GM21360 (cell line): Measurements from ENCODE around the gene PSMC4.

Experiments used
- ATAC-seq: cut with Tn5 transposase; IDR thresholded peaks from one replicate; pipeline ENCODE4 v1.9.1; 2021; ENCODE audit warnings: mild to moderate bottlenecking, moderate library complexity; ENCODE audit not compliant: unreplicated experiment

PSMC4 gene

GRCh38 chr19:39970675-39971379 is at the start of gene PSMC4:
TSS of gene PSMC4 (plus strand) at chr19:39971165. CDS start at chr19:39971203, 38 bp downstream.
- ATAC-seq = peak; percentile 92

GRCh38 chr19:39923862-39924261 is 47.1 kb upstream of the PSMC4 start:
- ATAC-seq = no peak

- no peak for ATAC-seq
Observed at GRCh38 chr19:39924389-39924788, 46.6 kb upstream of the PSMC4 start.

DNA sequence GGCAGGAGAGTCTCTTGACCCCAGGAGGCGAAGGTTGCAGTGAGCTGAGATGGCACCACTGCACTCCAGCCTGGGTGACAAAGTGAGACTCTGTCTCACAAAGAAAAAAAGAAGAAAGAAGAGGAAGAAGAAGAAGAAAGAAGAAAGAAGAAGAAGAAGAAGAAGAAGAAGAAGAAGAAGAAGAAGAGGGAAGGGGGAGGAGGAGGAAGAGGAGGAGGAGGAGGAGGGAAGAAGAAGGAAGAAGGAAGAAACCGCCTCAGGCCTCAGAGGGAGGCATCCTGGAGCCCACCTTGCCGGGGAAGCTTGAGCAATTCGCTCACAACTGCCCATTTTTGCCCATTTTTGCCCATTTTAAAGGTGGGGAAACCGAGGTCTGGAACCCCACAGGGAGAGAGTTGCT is 46.0 kb upstream of the PSMC4 start:
- no peak for ATAC-seq

DNA sequence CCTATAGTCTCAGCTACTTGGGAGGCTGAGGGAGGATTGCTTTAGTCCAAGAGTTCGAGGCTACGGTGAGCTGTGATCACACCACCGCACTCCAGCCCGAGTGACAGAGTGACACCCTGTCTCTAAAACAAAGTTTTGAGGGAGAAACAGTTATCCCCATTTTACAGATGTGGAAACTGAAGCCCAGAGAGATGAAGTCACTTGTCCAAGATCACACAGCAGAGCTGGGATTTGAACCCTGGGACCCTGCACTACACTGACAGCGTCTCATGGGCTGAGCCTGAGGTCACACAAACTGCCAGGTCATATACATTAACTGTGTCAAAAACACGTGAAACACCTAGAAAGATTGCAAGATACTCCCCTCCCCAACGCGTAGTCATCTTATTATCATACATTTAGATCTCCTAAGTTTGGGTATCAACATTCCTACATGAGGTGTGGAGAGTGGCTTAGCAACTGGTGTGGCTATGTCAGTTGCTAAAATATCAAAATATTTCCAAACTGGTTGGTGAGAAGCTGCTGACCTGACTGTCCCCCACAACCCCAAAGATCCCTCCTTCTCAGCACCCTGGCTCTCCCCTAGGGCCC is 44.7 kb upstream of the PSMC4 start:
- ATAC-seq = no peak

DNA sequence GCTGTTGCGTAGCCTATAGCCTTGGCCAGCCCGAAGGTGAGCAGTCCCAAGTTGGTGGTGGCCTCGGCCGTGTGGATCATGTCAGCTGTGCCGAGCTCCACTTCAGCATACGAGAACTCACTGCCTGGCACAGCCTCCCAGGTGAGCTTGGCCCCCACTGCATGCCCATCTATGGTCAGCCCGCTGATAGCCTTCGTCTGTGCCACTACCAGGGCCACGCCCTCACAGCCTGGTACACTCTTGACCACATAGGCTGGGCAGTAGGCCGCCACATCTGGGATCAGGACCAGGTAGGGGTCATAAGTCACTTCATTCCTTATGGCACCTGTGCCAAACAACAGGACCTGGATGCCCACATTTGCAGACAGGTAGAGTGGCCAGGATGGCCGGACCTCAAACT is 43.9 kb upstream of the PSMC4 start:
- no peak for ATAC-seq

DNA sequence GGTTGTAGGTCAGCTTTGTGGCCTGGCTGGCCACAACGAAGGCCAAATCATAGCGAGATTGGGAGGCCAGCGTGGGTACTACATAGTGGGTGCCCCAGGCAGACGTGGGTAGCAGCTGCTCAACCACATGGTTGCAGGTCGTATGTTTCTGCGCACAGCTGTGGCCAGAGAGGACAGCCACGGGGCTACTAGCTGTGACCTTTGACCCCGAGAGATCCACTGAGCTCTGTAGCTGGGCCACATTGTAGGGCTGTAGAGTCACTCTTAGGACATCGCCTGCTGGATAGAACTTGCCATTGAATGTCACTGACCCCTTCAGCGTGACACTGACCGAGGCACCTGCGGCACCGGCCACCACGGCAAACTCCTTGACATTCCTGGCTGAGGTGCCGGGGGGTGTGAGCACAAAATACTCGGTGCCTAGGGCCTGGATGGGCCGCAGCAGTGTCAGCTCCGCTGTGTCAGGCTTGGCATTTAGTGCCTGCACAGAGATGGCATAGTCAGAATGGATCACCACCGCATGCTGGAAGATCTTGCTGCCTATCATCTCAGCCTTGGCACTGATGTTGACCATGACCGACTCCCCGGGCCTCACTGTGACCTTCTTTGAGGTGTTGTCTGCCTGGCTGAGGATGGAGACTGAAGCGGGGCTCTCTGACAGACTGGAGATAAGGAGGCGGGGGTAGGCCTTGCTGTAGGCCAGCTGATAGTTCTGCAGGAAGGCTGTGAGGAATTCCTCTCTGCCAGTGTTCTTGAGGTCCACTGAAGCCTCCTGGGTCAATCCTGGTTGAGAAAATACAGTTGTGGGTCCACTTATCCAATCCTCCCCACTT is 43.2 kb upstream of the PSMC4 start:
- ATAC-seq = no peak

- no peak for ATAC-seq
Observed at GRCh38 chr19:39928357-39928725, 42.6 kb upstream of the PSMC4 start.

DNA sequence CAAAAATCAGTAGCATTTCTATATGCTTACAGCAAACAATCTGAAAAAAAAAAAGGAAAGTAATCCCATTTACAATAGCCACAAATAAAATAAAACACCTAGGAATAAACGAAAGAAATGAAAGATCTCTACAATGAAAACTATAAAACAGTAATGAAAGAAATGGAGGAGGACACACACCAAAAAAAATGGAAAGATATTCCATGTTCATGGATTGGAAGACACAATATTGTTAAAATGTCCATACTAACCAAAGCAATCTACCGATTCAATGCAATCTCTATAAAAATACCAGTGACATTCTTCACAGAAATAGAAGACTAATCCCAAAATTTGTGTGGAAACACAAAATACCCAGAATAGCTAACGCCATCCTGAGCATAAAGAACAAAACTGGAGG is 41.2 kb upstream of the PSMC4 start:
- ATAC-seq = no peak

DNA sequence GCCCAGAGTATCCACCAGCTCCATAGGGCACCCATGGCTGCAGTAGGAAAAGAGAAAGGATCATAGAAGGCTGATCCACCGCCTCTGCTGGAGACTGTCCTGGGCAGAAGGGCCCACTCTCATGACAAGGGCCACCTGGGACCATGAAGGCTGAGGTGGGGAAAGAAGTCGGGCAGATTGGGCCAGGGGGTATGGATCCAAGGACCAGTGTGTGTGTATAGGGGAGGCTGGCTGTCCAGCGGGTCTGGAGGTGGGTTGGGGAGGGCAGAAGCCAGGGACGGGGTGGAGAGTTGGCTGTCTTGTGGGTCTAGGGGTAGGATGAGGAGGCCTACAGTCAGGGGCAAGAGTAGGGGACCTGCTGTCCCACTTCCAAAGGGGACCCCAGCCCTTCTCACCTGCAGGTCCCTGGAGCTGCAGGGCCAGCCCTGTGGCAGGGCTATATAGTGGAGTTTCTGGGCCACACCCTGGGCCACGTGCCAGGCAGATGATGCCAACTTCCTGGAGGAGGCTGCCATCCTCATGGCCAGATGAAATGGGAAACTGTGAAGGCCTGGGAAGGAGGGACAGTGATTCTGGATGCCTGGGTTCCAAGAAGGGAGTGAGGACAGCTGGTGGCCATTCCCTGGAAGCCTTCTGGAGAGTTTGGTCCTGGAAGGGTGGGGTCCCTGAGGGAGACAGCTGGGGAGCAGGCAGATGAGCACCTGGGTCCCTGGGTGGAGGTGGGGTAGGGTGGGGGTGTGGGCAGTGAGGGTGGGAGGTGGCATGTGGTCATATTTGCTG is 36.2 kb upstream of the PSMC4 start, which contains the start of gene FCGBP:
FCGBP (minus strand) TSS at position 51 of the 780 bp plus-strand sequence.
- ATAC-seq = no peak

DNA sequence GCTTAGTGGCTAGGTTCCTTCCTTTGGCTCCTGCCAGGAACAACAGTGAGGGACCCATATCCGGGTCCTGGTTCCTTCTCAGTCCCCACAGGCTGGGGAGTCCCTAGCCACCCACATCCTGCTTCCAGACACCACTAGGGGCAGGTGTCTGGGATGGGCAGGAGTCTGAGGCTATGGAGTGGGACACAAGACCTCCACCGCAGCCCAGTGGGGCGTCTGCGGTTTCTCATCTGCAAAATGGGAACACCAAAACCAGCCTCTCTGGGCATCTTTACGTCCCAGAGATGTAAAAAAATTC is 35.7 kb upstream of the PSMC4 start:
- ATAC-seq = no peak

GRCh38 chr19:39936020-39936419 is 34.9 kb upstream of the PSMC4 start:
- no peak for ATAC-seq

DNA sequence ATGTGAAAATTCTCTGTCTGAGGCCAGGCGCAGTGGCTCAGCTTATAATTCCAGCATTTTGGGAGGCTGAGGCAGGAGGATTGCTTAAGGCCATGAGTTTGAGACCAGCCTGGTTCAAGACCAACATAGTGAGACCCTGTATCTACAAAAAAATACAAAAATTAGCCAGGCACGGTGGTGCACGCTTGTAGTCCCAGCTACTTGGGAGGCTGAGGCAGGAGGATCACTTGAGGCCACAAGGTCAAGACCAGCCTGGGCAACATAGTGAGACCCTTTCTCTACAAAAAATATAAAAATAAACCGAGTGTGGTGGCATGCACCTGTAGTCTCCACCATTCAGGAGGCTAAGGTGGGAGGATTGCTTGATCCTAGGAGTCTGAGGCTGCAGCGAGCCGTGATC is 34.3 kb upstream of the PSMC4 start:
- ATAC-seq = no peak

DNA sequence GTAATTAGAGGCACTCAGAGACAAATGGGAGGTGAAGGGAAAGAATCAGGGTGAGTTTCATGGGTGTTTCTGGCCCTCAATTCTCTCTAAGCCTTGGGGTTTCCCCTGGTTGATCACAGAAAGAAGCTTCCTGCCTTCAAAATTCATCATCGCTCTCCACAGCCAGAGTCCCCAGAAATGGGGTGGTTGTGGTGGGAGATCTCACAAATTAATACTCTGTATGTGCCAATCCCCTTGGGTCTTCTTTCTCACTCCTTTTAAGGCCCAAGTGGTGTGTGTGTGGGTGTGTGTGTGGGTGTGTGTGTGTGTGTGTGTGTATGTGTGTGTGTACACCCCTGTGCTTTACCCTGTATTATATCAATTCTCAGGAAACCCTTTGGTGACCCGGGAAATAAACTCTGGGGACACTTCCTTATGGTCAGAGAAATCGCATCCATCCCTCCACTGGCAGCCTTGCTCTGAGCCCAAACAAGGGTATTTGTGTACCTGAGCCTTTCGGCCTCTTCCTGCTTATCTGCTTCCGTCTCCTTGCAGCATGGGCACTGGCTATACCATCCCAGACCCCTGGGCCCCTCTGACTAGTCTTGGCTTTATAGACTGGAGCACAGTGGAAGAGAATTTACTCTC is 33.8 kb upstream of the PSMC4 start:
- ATAC-seq = no peak

DNA sequence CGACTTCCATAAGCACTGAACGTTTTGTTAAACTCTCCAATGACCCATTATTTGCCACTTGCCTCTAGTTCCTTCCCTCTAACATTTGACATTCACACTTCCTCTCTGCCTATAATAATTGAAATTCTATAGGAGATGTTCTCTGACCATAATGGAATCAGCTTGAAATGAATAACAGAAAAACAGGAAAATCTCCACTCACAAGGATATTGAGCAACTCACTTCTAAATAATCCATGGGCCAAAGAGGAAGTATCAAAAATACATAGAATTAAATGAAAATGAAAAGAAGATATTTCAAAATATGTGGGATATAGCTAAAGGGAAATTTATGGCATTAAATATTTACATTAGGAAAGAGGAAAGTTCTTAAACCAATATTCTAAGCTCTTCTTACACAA is 33.2 kb upstream of the PSMC4 start:
- ATAC-seq = no peak

- ATAC-seq = no peak
Observed at GRCh38 chr19:39939556-39939955, 31.4 kb upstream of the PSMC4 start.

- no peak for ATAC-seq
Observed at GRCh38 chr19:39940221-39940833, 30.6 kb upstream of the PSMC4 start.

GRCh38 chr19:39941151-39941550 is 29.8 kb upstream of the PSMC4 start:
- no peak for ATAC-seq

GRCh38 chr19:39941615-39942365 is 29.2 kb upstream of the PSMC4 start:
- no peak for ATAC-seq

DNA sequence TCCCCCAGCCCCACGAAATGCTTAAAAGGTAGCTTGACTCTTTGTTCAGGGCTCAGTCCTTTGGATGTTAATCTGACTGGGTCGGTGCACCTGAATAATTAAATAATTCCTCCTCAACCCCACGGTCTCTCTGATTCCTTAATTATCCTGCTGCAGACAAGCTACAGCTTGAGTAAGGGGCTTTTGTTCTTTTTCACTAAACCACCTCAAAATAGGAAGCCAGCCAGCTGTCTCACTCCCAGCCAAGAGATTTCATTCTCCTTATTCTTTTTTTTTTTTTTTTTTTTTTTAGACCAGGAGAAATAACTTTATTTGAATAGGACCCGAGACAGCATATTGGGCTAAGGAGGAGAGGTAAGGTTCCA is 28.6 kb upstream of the PSMC4 start:
- ATAC-seq = no peak
